Inferior parietal cortex (tissue), 1 donor: Measurements from ENCODE around the gene NDUFB10.
"Not testable (repeated sequence)": the region's sequence is repeated elsewhere in the genome, so short reads cannot be mapped to it uniquely, and the experiment has no call there.

Source experiments
- DNase-seq: peaks from one replicate; pipeline ENCODE4 v3.0.0-alpha.2; 2016; ENCODE audit errors: extremely low spot score

The NDUFB10 gene

GRCh38 chr16:1946495-1947368 lies 12.6 kb upstream of the NDUFB10 start:
- DNase-seq = no peak

- no peak for DNase-seq
Measured at GRCh38 chr16:1947369-1947670, 12.0 kb upstream of the NDUFB10 start.

- DNase-seq = no peak
Measured at GRCh38 chr16:1949507-1949906, 9.8 kb upstream of the NDUFB10 start.

- DNase-seq = no peak
Measured at GRCh38 chr16:1950047-1950446, 9.3 kb upstream of the NDUFB10 start.

GRCh38 chr16:1950559-1950958 lies 8.8 kb upstream of the NDUFB10 start:
- DNase-seq = no peak

- DNase-seq = no peak
Measured at GRCh38 chr16:1953734-1954133, 5.6 kb upstream of the NDUFB10 start.

GRCh38 chr16:1957434-1958142 lies 1.8 kb upstream of the NDUFB10 start:
- DNase-seq = not testable (repeated sequence)

GRCh38 chr16:1958143-1958491 lies 1.2 kb upstream of the NDUFB10 start:
- DNase-seq = not testable (repeated sequence)

- no peak for DNase-seq
Measured at GRCh38 chr16:1958715-1959268, 546 bp upstream of the NDUFB10 start.

- no peak for DNase-seq
Measured at GRCh38 chr16:1960665-1961630, 1.6 kb downstream of the NDUFB10 start.

GRCh38 chr16:1961651-1962067 lies 2.3 kb downstream of the NDUFB10 start:
- no peak for DNase-seq

GRCh38 chr16:1962161-1963153 lies 3.1 kb downstream of the NDUFB10 start:
- not testable (repeated sequence) for DNase-seq

GRCh38 chr16:1963806-1964505 lies 4.6 kb downstream of the NDUFB10 start:
- DNase-seq = no peak

GRCh38 chr16:1964506-1965395 lies 5.4 kb downstream of the NDUFB10 start, which contains the start of gene RPS2:
Gene RPS2 (minus strand): TSS chr16:1964826. CDS start chr16:1964625, 201 bp downstream.
- DNase-seq = peak; percentile 98

- no peak for DNase-seq
Measured at GRCh38 chr16:1965396-1966001, 6.2 kb downstream of the NDUFB10 start.

GRCh38 chr16:1966460-1966859 lies 7.1 kb downstream of the NDUFB10 start, which contains the start of gene RNF151:
Gene RNF151 (plus strand): TSS chr16:1966856. CDS start chr16:1966882, 26 bp downstream.
- DNase-seq = no peak

- no peak for DNase-seq
Measured at GRCh38 chr16:1968146-1968953, 9.0 kb downstream of the NDUFB10 start.
